ENCODE measurements around the gene LVRN.

Gene LVRN

GRCh38 chr5:116025866-116026265, 63.6 kb downstream of the LVRN start:
- DNase-seq (ENCODE audit: low read depth) = no peak

- peak; percentile 34 for DNase-seq (ENCODE audit: low read depth)
Measured at GRCh38 chr5:116032094-116032517, 69.8 kb downstream of the LVRN start, which contains the start of gene ARL14EPL. Gene ARL14EPL (plus strand): TSS chr5:116032472. CDS start chr5:116051466, 18,994 bp downstream.

- no peak for DNase-seq (ENCODE audit: low read depth)
Measured at GRCh38 chr5:116032991-116033390, 70.7 kb downstream of the LVRN start.

GRCh38 chr5:116035123-116035522, 72.8 kb downstream of the LVRN start:
- no peak for DNase-seq (ENCODE audit: low read depth)

- DNase-seq (ENCODE audit: low read depth) = no peak
Measured at GRCh38 chr5:116037236-116037822, 75.1 kb downstream of the LVRN start.

DNA sequence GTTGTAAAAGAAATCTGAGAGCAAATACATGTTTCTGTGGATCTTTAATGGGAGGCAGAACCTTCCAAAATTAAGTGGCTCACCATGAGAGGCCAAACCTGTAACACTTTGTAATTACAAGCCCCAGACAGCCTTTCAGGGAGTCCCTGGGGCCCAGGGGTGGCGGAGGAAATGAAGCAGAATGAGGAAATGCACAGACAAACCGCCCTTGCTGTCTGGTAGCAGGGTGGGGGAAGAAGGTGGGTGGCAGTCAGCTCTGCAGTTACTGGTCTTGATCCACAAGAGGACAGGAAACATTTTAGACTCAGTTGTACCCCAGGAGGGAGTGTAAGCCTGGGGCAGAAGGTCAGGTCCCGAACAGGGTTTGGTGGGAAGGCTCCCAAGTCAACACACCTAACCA, 76.5 kb downstream of the LVRN start:
- no peak for DNase-seq (ENCODE audit: low read depth)

GRCh38 chr5:116042375-116042774, 80.1 kb downstream of the LVRN start:
- no peak for DNase-seq (ENCODE audit: low read depth)

- no peak for DNase-seq (ENCODE audit: low read depth)
Measured at GRCh38 chr5:116044073-116044472, 81.8 kb downstream of the LVRN start.

DNA sequence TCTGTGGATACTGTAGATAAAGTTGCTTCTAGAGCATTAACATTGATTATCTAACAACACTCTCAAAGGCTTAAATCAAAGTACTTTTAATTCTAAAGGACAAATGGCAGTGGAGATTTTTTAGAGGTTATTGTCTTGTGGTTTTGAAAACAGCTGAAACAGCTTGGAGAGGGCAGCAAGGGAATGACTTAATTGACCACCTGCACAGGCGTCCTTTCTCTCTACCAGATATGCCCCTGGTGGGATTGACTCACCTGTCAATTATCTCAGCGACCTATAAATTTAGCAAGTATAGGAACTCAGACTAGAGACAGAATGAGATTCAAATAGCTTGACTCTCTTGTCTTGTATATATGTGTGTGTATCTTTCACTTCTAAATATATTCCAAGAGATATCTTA, 83.5 kb downstream of the LVRN start:
- no peak for DNase-seq (ENCODE audit: low read depth)

GRCh38 chr5:116046261-116046660, 84.0 kb downstream of the LVRN start:
- no peak for DNase-seq (ENCODE audit: low read depth)

DNA sequence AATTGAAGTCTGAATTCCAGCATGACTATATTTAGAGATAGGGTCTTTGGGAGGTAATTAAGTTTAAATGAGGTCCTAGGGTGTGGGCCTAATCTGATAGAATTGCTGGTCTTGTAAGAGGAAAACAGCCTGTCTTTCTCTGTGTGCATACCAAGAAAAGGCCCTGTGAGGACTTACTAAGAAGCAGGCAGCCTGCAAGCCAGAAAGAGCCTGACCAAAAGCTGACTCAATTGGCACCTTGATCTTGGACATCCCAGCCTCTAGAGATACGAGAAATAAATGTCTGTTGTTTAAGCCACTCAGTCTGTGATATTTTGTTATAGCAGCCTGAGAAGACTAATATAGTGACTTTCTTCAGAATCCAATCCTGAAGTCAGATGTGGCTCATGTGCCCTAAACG, 84.5 kb downstream of the LVRN start:
- no peak for DNase-seq (ENCODE audit: low read depth)

DNA sequence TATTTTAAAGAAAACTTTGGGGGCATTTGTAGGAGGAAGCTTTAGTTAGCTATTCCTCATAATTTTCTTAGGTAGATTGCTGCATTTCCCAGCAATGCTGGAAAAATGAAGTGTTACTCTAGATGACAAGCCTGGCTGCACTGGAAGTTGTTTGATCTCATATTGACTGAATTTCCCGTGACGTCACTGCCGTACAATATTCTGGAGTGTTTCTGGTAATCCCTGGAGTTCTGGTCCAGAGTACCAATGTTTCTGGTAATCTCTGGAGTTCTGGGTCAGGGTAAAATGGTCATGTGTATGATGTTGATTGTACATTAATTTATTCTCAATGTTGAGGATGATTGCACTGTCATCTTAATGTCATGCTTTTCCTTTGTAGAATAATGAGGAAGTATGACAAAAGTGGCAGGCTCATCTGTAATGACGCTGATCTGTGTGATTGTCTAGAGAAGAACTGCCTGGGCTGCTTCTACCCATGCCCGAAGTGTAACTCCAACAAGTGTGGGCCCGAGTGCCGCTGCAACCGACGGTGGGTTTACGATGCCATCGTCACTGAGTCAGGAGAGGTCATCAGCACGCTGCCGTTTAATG, 96.2 kb downstream of the LVRN start:
- DNase-seq (ENCODE audit: low read depth) = no peak

DNA sequence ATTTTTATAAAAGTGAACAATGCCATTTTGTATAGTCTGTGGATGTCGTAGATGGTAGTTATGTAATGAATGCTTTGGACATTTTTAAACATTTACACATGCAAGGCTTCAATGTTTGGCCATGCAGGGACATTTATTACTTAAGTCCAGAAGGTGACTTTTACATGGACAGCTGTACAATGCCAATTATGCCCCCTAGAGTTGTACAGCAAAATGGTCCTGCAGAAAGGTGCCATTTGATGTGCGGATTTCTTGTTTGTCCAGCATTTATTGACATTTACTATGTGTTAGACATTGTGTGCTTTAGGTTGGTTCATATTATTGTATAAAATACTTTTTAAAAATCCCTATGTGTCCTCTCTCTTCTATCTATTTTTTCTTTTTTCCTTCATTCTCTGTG, 100.1 kb downstream of the LVRN start:
- DNase-seq (ENCODE audit: low read depth) = no peak

- DNase-seq (ENCODE audit: low read depth) = no peak
Measured at GRCh38 chr5:116063950-116064349, 101.7 kb downstream of the LVRN start.

DNA sequence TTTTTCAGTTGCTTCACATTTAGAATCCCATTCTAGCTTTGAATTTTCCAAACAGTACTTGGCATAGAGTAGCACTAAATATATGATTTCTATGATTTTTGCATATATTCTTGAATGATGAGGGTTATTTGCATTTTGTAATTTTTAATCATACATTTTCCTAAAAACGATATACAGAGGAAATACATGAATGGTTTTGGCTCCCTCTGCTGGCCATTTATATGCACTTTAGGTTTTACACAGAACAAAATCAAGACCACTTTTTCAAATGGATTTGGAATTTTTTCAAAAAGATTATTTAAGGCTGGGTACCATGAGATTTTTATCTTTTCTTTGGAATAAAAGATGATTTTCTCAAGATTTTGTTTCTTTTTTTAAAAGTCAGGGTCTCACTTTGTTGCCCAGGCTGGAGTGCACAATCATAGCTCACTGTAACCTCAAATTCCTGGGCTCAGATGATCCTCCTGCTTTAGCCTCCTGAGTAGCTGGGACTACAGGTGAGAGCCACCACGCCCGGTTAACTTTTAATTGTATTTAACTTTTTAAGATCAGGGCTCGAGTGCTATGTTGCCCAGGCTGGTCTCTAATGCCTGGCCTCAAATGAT, 105.9 kb downstream of the LVRN start:
- DNase-seq (ENCODE audit: low read depth) = peak; percentile 3

- no peak for DNase-seq (ENCODE audit: low read depth)
Measured at GRCh38 chr5:116071211-116071610, 108.9 kb downstream of the LVRN start.

DNA sequence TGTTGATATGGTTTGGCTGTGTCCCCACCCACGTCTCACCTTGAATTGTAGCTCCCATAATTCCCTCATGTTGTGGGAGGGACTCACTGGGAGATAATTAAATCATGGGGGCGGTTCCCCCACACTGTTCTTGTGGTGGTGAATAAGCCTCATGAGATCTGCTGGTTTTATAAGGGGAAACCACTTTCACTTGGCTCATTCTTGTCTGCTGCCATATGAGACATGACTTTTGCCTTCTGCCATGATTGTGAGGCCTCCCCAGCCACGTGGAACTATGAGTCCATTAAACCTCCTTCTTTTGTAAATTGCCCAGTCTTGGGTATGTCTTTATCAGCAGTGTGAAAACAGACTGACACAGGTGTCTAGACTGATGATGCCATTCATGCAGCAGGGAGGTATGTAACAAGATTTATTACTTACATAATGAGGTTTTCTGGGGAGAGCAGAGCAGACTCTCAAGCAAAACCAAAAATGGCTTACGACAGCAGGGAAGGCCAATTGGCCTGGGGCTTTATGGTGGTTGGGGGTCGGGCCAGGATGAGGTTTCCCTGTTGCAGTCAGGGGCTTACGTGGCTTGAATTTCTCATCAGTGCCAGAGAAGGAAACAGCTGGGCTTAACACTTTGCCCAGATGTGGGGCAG, 113.0 kb downstream of the LVRN start:
- no peak for DNase-seq (ENCODE audit: low read depth)

DNA sequence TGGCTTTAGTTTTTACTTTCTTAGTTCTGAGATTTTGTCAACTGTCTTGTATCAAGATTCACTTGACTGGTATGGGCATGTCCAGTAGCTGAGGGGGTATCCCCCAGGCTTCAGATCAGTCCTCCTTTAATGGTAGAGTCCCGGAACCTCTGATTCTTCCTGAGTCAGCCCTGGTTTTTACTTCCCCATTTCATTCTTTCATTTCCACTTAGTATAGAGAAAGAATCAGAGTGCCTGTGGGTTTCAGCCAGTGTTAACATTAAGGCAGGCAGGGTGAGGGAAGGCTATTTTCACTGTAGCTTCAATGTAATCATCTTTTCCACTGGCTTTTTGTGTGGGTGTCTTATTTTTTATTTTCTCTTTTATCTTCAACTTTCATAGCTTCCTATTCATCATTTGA, 114.2 kb downstream of the LVRN start:
- no peak for DNase-seq (ENCODE audit: low read depth)
